ENCODE measurements around the gene CUL4A.

Gene CUL4A

GRCh38 chr13:113203507-113204377 is 5.7 kb upstream of the CUL4A start:
- H3K4me3 ChIP-seq (ENCODE audit: low read length) = no peak overlapping the region
- H3K27me3 ChIP-seq (ENCODE audit: control insufficient read depth, low read length) = no peaks in the 10 kb centered on the region
- H3K36me3 ChIP-seq (ENCODE audit: control insufficient read depth, low read length) = peaks cover 80% of the 10 kb centered on the region
- peaks cover 37% of the 10 kb centered on the region for H3K4me1 ChIP-seq (ENCODE audit: control insufficient read depth, low read length)
- H3F3A ChIP-seq (ENCODE audit: control insufficient read depth, insufficient read depth) = no peaks in the 10 kb centered on the region; the same call in 1 of the 2 replicates
- TF ChIP-seq EZH2phosphoT487 (IDR thresholded peaks at IDR 0.05; ENCODE audit: borderline replicate concordance, low read length) (no peak), CTCF (IDR thresholded peaks at IDR 0.05; ENCODE audit: low read depth, low read length, poor library complexity, severe bottlenecking) (no peak)
- peaks cover 14% of the 10 kb centered on the region; the same call in 1 of the 2 replicates for H4K20me1 ChIP-seq (ENCODE audit: control insufficient read depth, insufficient read depth, low read depth, low read length)
- H3K9me2 ChIP-seq (replicated peaks; ENCODE audit: control insufficient read depth, low read length) = no peaks in the 10 kb centered on the region
- peaks cover 99% of the 10 kb centered on the region for H3K79me2 ChIP-seq (ENCODE audit: control insufficient read depth, low read length)
- no peak overlapping the region for H3K27ac ChIP-seq (ENCODE audit: low read depth, low read length)
- H3K4me2 ChIP-seq (ENCODE audit: low read length) = no peak overlapping the region
- no peaks in the 10 kb centered on the region for H3K9me3 ChIP-seq (ENCODE audit: control insufficient read depth, insufficient read depth, low read length)

- H3K4me2 ChIP-seq (ENCODE audit: low read length) = no peak overlapping the region
- H4K20me1 ChIP-seq (ENCODE audit: control insufficient read depth, insufficient read depth, low read depth, low read length) = peaks cover 14% of the 10 kb centered on the region; the same call in 1 of the 2 replicates
- no peaks in the 10 kb centered on the region; the same call in 1 of the 2 replicates for H3F3A ChIP-seq (ENCODE audit: control insufficient read depth, insufficient read depth)
- no peaks in the 10 kb centered on the region for H3K9me2 ChIP-seq (replicated peaks; ENCODE audit: control insufficient read depth, low read length)
- H3K4me3 ChIP-seq (ENCODE audit: low read length) = no peak overlapping the region
- H3K27me3 ChIP-seq (ENCODE audit: control insufficient read depth, low read length) = no peaks in the 10 kb centered on the region
- no peak for TF ChIP-seq EZH2phosphoT487 (IDR thresholded peaks at IDR 0.05; ENCODE audit: borderline replicate concordance, low read length)
- TF ChIP-seq CTCF (IDR thresholded peaks at IDR 0.05; ENCODE audit: low read depth, low read length, poor library complexity, severe bottlenecking) = no peak
- H3K9me3 ChIP-seq (ENCODE audit: control insufficient read depth, insufficient read depth, low read length) = no peaks in the 10 kb centered on the region
- peaks cover 98% of the 10 kb centered on the region for H3K79me2 ChIP-seq (ENCODE audit: control insufficient read depth, low read length)
- peaks cover 73% of the 10 kb centered on the region for H3K36me3 ChIP-seq (ENCODE audit: control insufficient read depth, low read length)
- no peak overlapping the region for H3K27ac ChIP-seq (ENCODE audit: low read depth, low read length)
- H3K4me1 ChIP-seq (ENCODE audit: control insufficient read depth, low read length) = peaks cover 37% of the 10 kb centered on the region
Observed at GRCh38 chr13:113204378-113204734, 5.1 kb upstream of the CUL4A start.

DNA sequence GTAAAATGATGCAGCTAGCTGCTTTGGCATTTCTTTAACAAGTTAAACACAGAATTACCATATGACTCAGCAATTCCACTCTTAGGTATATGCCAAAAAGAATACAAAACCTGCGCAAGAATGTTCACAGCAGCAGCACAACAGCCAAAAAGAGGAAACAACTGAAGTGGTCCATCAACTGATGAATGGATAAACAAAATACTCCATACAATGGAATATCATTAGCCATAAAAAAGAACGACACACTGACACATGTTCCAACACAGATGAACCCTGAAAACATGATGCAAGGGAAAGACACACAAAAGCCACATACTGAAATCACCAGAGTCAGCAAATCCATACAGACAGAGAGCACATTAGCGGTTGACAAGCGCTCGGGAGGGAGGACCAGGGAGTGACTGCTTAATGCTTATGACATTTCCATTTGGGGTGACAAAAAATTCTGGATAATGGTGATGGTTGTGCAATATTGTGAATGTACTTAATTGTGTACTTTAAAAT is 3.9 kb upstream of the CUL4A start:
- no peaks in the 10 kb centered on the region for H3K27me3 ChIP-seq (ENCODE audit: control insufficient read depth, low read length)
- H3K79me2 ChIP-seq (ENCODE audit: control insufficient read depth, low read length) = peaks cover 95% of the 10 kb centered on the region
- no peak overlapping the region for H3K4me3 ChIP-seq (ENCODE audit: low read length)
- peaks cover 63% of the 10 kb centered on the region for H3K36me3 ChIP-seq (ENCODE audit: control insufficient read depth, low read length)
- peaks cover 14% of the 10 kb centered on the region; the same call in 1 of the 2 replicates for H4K20me1 ChIP-seq (ENCODE audit: control insufficient read depth, insufficient read depth, low read depth, low read length)
- peaks cover 3% of the 10 kb centered on the region; the same call in 1 of the 2 replicates for H3F3A ChIP-seq (ENCODE audit: control insufficient read depth, insufficient read depth)
- TF ChIP-seq EZH2phosphoT487 (IDR thresholded peaks at IDR 0.05; ENCODE audit: borderline replicate concordance, low read length) (no peak), CTCF (IDR thresholded peaks at IDR 0.05; ENCODE audit: low read depth, low read length, poor library complexity, severe bottlenecking) (no peak)
- H3K9me3 ChIP-seq (ENCODE audit: control insufficient read depth, insufficient read depth, low read length) = no peaks in the 10 kb centered on the region
- H3K9me2 ChIP-seq (replicated peaks; ENCODE audit: control insufficient read depth, low read length) = no peaks in the 10 kb centered on the region
- H3K4me1 ChIP-seq (ENCODE audit: control insufficient read depth, low read length) = peaks cover 41% of the 10 kb centered on the region
- no peak overlapping the region for H3K4me2 ChIP-seq (ENCODE audit: low read length)
- no peak overlapping the region for H3K27ac ChIP-seq (ENCODE audit: low read depth, low read length)
